ENCODE data around the gene TMEM213.
"Not testable (repeated sequence)": the region's sequence is repeated elsewhere in the genome, so short reads cannot be mapped to it uniquely, and the experiment has no call there.

The TMEM213 gene, protein sequence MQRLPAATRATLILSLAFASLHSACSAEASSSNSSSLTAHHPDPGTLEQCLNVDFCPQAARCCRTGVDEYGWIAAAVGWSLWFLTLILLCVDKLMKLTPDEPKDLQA

DNA sequence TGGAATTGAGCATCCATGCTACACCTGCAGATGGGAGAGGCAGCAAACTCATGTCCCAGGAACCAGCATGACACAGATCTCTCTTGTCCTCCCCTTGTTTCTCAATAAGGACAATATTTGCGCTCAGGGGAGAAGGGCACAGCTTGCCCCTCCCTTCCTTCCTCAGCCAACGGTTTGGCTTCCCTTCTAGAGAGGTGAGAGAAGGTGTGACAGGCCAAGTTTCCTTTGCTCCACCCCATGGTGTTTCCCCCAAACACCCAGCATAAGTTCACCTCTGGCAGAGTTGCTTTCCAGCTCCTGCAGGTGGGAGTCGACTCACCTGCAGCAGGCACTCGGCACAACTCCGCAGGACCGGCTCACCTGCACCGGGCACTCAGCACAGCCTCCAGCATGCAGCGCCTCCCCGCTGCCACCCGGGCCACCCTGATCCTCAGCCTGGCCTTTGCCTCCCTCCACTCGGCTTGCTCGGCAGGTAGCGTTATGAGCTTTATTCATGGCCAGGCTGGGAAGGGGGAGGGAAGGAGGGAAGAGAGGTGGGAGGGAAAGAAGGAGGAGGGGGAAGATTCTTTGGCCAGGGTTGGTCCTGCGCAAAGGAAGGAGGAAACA is at the start of gene TMEM213, which contains the start of gene ATP6V0A4:
TMEM213 (plus strand) TSS at position 280 of the 606 bp plus-strand sequence; CDS start at position 391, 111 bp downstream.
ATP6V0A4 (minus strand) TSS at position 482 of the 606 bp plus-strand sequence. CDS start 26,949 bp downstream, outside the sequence.
- peak; percentile 20 for DNase-seq

DNA sequence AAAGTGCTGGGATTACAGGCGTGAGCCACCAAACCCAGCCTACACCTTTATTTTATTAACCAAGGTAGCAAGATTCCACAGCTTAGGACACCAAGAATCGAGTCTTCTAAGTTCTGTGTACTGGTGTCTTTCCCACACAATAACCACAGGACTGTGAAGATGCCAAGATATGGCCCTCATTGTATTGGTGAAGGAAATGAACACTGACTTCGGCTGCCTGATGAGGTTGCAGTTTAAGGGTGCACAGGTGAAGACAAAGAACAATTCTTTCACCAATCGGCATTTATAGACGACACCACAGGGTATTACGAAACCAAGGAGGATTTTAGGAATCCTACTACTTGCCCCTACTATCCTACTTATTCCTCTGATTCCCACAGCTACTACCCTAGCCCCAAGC is 49.1 kb upstream of the TMEM213 start:
- DNase-seq: no peak

DNA sequence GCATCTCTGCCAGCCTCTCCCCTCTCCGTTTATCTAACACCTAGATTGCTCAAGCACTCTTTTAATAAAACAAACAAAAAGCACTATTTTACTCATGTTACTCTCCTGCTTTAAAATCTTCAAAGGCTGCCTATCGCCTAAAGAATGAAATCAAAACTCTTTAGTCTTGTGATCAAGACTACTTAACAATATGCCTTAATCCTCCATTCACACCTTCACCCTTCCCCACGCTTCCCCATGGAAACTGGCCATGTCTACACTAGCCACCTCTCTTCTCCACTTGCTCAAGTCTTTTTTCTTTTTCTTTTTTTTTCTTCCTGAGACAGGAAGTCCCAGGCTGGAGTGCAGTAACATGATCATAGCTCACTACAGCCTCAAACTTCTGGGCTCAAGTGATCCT is 47.8 kb upstream of the TMEM213 start:
- no peak for DNase-seq

DNA sequence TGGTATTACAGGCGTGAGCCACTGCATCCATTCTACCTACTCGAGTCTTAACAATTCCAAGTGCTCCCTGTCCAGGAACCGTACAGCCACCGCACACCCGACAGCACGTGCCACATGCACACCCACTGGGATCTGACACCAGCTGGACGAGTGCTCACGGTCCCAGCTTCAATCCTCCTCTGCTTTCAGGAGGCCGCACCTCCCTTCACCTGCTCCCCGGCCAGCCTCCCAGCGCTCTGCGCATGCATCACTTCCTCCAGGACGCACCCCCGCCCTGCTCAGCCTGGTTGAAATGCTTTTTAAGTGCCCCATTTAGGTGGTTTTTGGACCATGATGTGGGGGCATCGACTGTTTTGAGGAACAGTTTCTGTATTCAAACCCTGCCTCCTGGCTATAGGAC is 47.3 kb upstream of the TMEM213 start:
- no peak for DNase-seq

DNA sequence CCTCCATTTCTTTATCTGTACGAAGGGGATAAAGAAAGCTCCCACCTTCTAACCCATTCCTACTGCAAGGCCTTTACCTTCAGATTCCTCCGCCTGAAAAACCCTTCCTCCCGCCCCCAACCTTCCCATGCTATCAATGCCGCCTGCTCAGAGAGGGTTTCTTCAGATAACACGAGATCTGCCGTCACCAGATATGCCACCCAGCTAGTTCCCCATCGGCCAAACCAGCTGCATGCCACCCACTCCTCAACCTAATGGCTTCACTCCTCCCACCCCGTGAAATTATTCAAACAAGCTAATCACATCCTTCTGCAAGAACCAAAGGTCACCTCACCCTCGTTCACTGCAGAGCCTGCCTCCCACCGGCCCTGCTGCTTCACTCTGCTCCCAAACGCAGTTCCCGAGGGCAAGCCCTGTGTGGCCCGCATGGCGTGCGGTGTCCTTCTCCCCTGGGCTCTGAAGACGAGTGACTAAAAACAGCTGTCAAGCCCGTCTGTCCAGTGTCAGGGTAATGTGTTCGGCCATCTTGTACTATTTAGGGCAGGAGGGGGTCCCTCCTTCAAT is 46.8 kb upstream of the TMEM213 start:
- no peak for DNase-seq

DNA sequence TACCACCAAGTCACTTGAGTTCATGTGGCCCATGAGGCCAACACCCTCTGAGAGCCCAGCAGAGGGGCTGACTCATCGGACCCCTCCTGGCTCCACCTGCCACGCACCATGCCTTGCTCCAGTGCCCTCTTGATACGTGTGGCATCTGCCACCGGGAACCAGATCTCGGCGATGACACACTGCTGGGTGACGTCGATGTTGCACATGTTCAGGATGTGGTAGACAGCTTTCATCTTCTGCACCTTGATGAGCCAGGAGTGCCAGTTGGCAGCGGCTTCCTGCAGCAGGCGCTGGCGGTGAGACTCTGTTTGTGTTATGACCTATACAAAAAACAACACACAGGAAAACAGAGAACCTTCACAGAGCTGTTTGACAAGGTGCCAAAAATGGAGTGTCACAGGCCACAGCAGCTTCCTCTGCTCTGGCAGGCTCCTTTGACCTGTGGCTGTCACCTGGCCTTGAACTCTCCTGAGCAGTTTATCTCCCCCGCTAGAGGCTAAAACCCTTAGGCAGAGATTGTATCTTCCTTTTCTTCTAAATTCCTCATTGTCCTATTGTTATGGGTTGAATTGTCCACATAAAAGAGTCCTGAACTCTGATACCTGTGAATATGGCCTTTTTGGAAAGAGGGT is 45.2 kb upstream of the TMEM213 start:
- DNase-seq: peak; percentile 92

DNA sequence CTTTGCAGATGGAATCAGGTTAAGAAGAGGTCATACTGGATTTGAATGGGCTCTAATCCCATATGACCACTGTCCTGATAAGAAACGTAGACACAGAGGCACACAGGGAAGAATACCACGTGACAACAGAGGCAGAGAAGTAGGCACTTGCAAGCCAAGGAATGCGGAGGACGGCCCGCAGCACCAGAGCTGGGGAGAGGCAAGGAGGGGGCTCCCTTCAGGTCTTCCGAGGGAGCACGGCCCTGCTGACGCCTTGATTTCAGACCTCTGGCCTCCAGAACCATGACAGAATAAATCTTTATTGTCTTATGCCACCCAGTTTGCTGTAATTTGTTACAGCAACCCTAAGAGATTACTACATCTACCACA is 44.7 kb upstream of the TMEM213 start:
- no peak for DNase-seq

DNA sequence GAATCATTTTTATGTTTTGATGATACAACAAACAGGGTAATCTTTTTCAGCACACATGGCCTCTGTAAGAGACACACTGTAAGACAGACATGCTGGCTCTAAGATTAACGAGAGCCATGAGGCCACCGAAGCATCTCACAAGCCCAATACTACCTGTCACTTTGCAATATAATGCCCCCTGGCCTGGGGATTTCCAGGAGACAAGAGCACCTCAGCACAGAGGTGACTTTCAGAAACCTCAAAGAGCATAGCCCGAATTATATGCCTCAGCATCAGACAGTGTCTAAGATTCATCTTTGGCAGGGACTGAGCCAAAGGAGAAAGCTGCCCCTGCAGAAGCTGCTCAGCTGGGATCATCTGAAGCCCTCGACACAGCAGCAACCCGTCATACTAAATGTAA is 44.2 kb upstream of the TMEM213 start:
- DNase-seq: peak; percentile 9

DNA sequence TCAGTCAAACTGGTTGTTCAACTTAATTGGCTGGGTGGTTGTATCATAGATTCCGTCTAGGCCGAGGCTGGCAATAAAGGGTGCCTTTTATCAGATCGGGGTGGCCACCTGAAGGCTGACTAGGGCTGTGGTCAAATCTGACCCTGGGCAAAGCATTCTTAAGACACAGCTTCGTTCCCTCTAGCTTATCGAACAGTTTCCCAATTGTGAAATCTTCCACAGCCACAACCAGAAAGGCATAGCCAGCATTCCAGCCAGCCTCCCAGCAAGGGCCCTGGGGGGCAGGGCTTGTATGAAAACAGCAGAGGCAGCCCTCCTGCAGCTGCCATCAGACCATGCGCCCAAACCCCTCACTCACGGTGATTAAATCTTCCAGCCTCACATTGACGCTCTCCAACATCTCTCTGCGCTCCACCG is 42.5 kb upstream of the TMEM213 start:
- no peak for DNase-seq

DNA sequence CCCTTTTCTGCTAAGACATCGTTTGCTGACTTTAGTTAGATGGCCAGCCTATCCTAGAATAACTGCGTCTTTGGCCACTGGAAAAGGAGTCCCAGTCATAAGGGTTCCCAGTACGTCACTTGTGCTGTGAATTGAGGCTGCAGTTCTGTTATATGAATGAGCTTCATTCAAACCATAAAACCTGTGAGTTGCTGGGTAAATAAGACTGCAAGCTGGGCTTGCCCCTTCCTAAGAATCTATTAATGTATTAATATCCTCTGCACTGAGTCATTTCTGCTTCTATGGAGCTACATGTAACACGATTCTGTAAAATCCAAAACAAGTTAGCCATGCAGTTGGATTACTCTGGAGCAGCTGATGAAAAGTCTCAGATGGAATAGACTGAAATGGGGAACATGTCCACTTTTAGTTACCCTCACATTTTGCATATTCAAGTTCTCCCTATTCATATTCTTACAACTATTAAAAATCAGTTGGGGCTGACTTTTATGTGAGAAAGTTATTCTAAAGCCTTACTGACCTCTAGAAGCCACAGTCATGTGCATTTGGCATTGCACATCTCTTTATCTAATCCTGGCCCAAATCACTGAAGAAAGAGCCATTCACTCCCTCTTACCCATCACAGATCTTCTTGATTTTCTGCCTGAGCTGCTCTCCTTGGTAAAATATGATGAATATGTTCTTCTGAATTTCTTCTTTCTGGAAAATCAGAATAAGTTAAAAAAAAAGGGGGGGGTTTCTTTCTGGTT is 41.8 kb upstream of the TMEM213 start:
- DNase-seq: no peak

DNA sequence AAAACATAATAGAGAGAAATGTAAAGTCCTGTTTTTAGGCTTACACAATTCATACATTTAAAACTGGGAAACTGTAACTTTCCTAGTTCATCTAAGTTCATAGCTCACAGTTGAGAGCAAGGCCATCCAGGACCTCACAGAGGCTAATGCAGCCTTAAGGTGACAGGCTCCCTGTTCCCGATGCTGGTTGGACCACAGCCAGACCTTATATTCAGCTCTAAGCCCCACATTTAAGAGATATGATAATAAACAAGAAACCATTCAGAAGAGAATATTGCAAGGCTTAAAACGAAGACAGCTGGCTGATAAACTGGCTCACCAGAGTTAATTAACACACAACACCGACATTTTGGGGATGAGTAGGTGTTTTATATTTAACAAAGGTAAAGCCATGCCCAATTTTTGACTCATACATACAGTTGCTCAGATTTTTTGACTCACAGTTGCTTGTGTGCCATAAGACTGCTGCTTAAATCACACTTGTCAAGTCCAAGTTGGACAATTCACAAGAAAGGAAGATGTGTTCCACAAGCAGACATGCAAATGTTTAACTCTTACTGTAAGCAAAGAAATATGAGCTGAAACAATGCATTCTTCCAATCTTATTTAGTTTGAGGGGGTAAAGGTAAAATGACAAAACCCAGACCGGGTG is 41.1 kb upstream of the TMEM213 start:
- DNase-seq: no peak

DNA sequence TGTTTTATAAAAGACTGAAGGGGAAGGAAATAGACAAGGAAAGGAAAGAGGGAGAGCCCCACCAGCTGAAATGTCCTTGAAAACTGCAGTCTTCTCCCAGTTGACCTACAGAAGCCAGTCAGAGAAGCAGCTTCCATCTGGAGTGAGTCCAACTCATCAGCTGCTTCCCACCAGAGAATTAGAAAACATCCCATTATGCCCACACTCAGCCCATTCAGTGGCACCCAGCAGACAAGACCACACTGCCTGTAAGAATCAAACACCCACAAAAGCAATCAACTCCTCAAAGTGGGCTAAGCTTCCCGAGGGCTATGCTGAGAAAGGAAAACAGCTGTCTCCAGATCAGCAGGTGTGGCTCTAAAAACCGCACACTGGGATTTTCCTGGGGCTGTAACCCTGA is 29.6 kb upstream of the TMEM213 start:
- no peak for DNase-seq

DNA sequence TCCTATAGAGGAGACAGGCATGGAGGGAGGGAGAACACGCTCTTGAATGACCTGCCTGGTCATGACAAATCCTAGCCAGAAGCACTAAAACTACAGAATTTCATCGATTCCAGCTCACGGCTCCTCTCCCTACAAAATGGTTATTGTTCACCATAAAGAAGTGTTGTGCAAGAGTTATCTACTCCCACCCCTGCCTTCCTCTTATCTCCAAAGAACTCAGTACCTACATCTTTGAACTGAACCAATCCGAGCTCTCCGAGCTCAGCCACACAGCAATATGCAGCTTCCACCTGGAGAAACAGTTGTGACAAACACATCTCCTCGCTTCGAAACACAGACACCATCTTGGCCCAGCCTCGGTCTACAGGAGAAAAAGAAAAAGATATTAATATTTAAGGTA is 26.9 kb upstream of the TMEM213 start:
- no peak for DNase-seq

DNA sequence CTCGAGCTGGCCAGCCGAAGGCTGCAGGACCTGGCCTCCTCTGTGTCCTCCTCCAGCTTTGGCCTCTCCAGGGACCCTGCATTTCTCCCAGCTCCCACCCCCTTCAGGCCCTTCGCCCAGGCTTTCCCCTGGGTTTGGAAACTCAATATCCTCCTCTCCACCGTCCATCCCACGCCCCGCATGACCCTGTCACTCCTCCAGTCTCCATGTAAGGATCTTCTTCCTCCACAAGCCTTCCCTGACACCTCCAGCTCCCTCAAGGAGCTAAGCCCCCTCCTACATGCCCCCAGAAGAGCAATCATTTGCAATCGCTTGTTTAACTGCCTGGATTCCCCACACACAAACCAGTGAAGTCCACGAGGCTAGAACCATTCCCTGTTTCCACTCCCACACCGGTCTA is 24.6 kb upstream of the TMEM213 start:
- no peak for DNase-seq

DNA sequence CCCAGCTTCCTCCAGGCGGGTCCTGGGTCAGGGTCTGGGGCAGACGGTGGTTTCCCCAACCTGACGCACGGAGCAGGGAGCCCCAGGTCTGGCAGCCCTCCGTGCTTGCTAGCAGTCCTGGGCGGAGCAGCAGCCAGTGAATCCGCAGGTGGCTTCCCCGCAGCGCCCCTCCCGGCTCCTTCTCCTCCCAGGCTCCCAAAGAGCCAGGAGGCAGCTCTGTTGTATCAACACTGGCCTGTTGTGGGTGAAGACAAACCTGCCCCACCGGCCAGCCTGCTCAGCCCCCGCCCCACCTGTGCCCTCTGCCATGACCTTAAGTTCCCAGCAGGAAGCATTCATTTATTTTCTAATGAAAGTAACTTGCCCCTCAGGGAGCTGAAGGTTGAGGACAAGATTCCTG is 24.0 kb upstream of the TMEM213 start:
- DNase-seq: no peak

DNA sequence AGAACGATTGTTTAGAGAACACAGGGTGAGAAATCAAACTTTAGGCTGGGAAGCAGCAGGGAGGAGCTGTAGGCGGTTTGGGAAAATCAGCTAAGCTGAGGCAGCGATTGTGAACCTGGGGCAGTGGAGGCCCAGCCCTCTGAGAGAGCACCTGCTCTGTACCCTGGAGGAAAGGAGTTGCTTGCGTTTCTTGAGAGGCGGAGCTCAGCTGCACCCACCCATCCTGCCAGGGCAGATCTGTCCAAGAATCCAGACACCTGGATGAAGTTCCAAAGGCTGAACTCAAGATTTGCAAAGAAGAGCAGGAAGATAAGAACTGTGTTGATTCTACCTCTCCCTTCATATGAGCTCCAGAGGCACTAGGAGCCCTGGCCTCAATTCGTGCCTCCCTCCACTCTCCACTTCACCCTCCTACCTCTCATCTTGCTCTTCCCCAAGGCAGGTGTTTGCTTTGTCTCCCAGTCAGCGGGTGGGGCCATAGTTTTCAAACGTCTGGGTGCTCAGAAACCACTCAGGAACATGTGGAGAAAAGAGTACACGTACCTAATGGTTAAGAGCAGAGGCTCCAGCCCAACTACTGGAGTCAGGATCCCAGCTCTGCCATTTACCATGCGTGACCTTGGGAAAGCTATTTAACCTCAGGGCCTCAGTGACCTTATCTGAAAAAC is 21.5 kb upstream of the TMEM213 start:
- DNase-seq: no peak

DNA sequence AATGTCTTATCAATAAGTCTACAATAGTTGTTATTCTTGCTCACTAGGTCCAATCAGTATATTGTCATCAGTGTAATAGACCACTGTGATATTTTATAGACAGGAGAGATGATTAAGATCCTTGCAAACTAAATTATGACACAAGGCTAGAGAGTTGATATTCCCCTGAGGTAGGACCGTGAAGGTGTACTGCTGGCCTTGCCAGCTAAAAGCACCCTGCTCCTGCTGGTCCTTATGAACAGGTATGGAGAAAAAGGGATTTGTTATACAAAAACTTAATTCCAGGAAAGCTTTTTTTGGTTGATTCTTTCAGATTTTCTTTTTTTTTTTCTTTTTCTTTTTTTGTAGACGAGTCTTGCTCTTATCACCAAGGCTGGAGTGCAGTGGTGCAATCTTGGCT is 16.8 kb upstream of the TMEM213 start:
- DNase-seq: no peak

DNA sequence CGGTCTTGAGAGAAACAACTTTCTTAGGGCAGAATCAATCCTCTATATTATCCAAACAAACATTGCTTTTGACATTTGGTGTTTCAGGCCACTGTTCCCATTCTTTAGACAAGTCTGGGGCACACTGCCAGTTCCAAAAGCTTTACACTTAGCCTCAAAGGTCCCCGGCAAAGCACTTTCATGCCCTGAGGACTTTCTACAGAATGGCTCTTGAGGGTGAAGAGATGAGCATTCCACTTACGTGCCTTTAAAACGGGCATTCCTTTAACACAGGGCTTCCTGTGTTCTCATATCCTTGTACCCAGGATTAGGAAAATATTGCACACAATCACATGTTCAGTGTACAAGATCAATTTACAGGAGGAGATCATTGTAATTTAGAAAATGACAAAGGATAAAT is 13.1 kb upstream of the TMEM213 start:
- no peak for DNase-seq

DNA sequence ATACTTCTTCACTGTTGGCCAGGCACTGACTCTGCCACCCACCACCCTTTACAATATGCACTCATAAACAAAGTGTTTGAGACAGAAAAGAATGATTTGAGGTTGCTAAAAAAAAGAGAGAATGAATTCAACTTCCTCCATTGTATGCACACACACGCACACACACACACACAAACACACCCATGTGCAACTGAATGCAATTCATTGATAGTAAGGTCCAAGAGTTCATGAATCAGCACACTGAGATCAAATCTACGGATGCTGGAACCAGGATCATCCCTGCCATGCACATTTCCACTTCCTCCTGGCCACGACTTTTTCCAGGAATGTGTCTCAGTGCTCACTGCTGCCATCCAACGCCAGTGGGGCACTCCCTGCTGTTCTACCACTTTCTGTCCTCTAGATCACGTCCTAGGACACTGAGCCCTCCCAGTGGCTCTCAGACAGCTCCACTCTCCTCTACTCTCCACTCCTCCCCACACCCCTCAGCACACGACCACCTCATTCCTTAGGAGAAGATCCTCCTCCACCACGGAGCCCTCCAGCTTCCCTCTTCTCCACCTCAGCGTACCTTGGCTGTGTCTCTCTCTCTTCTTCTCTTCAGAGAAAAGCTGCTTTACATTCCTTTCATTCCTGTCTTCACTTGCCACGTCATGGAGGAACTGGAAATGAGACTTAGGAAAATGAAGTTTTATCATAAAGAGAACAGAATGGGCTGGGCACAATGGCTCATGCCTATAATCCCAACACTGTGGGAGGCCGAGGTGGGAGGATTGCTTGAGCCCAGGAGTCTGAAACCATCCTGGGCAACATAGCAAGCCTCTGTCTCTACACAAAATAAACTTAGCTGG is 12.0 kb upstream of the TMEM213 start:
- no peak for DNase-seq

DNA sequence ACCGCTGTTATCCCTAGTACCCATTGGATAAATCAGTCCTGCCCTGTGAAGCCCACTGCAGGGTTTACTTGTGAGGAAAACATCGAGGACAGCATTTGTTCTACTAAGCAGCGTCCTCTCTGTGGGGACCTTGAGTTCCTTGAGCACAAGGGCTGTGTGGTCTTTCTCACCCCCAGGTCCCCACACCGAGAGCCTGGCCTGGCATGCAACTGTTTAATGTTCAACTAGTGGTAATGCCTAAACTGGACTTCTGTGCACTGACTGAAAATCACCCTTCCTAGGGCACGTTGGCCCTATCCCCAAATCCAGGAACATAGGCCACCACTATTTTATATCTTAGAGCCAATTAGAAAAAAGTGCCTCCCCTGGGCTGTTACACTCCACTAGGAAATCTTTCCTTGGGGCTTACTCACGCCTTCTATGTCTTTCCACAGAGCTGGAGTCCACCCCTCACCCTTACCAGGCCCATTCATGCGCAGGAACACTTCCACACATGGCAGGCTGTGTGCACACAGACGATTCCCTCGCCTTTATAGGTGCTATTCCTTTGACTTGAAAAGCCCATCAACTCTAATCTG is 1.7 kb upstream of the TMEM213 start:
- no peak for DNase-seq

DNA sequence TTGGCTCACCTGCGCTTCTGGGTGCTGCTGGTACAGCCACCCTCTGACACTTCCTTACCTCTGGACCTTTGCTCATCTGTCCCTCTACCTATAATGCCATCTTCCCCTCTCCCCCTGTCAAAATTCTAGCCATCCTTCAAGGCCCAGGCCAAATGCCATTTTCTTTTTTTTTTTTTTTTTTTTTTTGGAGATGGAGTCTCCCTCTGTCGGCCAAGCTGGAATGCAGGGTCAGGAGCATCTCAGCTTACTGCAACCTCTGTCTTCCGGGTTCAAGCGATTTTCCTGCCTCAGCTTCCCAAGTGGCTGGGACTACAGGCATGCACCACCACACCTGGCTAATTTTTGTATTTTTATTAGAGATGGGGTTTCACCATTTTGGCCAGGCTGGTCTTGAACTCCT is 748 bp upstream of the TMEM213 start:
- DNase-seq: not testable (repeated sequence)
